ENCODE measurements around the gene ATG2B.
"Not testable (repeated sequence)": the region's sequence is repeated elsewhere in the genome, so short reads cannot be mapped to it uniquely, and the experiment has no call there.

Gene ATG2B

GRCh38 chr14:96247031-96247430 is 116.1 kb downstream of the ATG2B start:
- no peak for DNase-seq

GRCh38 chr14:96246539-96246847 is 116.6 kb downstream of the ATG2B start:
- DNase-seq: no peak

- no peak for DNase-seq
These were observed 117.2 kb downstream of the ATG2B start for GRCh38 chr14:96245710-96246538.

GRCh38 chr14:96245074-96245473 is 118.1 kb downstream of the ATG2B start:
- DNase-seq: not testable (repeated sequence)

- DNase-seq: no peak
These were observed 119.4 kb downstream of the ATG2B start for GRCh38 chr14:96243785-96244184.

GRCh38 chr14:96242126-96242525 is 121.0 kb downstream of the ATG2B start:
- no peak for DNase-seq

- DNase-seq: no peak
These were observed 122.5 kb downstream of the ATG2B start for GRCh38 chr14:96240641-96241040.

- no peak for DNase-seq
These were observed 123.4 kb downstream of the ATG2B start for GRCh38 chr14:96239711-96240141.

- no peak for DNase-seq
These were observed 124.4 kb downstream of the ATG2B start for GRCh38 chr14:96238676-96239265.

- no peak for DNase-seq
These were observed 125.5 kb downstream of the ATG2B start for GRCh38 chr14:96237641-96238040.

- no peak for DNase-seq
These were observed 127.7 kb downstream of the ATG2B start for GRCh38 chr14:96235426-96235825.

- no peak for DNase-seq
These were observed 129.5 kb downstream of the ATG2B start for GRCh38 chr14:96233661-96234060.

GRCh38 chr14:96232506-96232905 is 130.6 kb downstream of the ATG2B start:
- no peak for DNase-seq

GRCh38 chr14:96231526-96232130 is 131.5 kb downstream of the ATG2B start:
- no peak for DNase-seq

- DNase-seq: no peak
These were observed 132.1 kb downstream of the ATG2B start for GRCh38 chr14:96231056-96231455.

GRCh38 chr14:96229315-96229714 is 133.8 kb downstream of the ATG2B start:
- DNase-seq: no peak
